NCI-H82 treated with DMSO at 0.1 percent for 48 hours (cell line): ENCODE measurements around the gene TUG1.

Experiments used
- DNase-seq: peaks from one replicate; lab custom pipeline; 2025; ENCODE audit not compliant: unreplicated experiment; lab: John Stamatoyannopoulos, UW

Gene TUG1

GRCh38 chr22:30968924-30969531 is at the start of gene TUG1:
TUG1 (plus strand) TSS chr22:30969265.
- peak; percentile 89 for DNase-seq

- DNase-seq: no peak
These were observed 49.1 kb upstream of the TUG1 start for GRCh38 chr22:30919973-30920372.

GRCh38 chr22:30920407-30920806 is 48.7 kb upstream of the TUG1 start:
- peak; percentile 13 for DNase-seq

- DNase-seq: no peak
These were observed 48.0 kb upstream of the TUG1 start for GRCh38 chr22:30921108-30921507.

- no peak for DNase-seq
These were observed 46.9 kb upstream of the TUG1 start for GRCh38 chr22:30922151-30922611.

GRCh38 chr22:30923168-30923900 is 45.7 kb upstream of the TUG1 start:
- no peak for DNase-seq

GRCh38 chr22:30925667-30926066 is 43.4 kb upstream of the TUG1 start:
- DNase-seq: no peak

GRCh38 chr22:30926706-30927105 is 42.4 kb upstream of the TUG1 start:
- DNase-seq: no peak

- no peak for DNase-seq
These were observed 41.3 kb upstream of the TUG1 start for GRCh38 chr22:30927806-30928205.

GRCh38 chr22:30928401-30928800 is 40.7 kb upstream of the TUG1 start:
- no peak for DNase-seq

GRCh38 chr22:30930228-30930627 is 38.8 kb upstream of the TUG1 start:
- DNase-seq: no peak

- DNase-seq: no peak
These were observed 37.3 kb upstream of the TUG1 start for GRCh38 chr22:30931541-30932300.

GRCh38 chr22:30932661-30933060 is 36.4 kb upstream of the TUG1 start:
- no peak for DNase-seq

GRCh38 chr22:30933457-30933856 is 35.6 kb upstream of the TUG1 start:
- DNase-seq: no peak

GRCh38 chr22:30934053-30934452 is 35.0 kb upstream of the TUG1 start:
- no peak for DNase-seq

- no peak for DNase-seq
These were observed 28.2 kb upstream of the TUG1 start for GRCh38 chr22:30940685-30941362.

- no peak for DNase-seq
These were observed 27.7 kb upstream of the TUG1 start for GRCh38 chr22:30941363-30941740.

- DNase-seq: no peak
These were observed 25.7 kb upstream of the TUG1 start for GRCh38 chr22:30943368-30943767.

GRCh38 chr22:30944986-30945385 is 24.1 kb upstream of the TUG1 start:
- no peak for DNase-seq

- no peak for DNase-seq
These were observed 23.4 kb upstream of the TUG1 start for GRCh38 chr22:30945653-30946052.

GRCh38 chr22:30946354-30946753 is 22.7 kb upstream of the TUG1 start:
- DNase-seq: no peak
